CD4-positive, CD25-positive, alpha-beta regulatory T cell (primary cell): ENCODE measurements around the gene ENTPD2. TPM values are rescaled to one million over a fixed set of nuclear protein-coding genes. Genes with fewer than 3 reads are reported as not detected.

Source experiments
- ATAC-seq, 2 donors: fragments of 150-1000 bp; cut with Tn5 transposase; one replicate each; pipeline ENCODE4 v1.10.0; 2021; ENCODE audit warnings: low read depth in 2 of 2, moderate number of reproducible peaks in 2 of 2, moderate library complexity in 1 of 2
- DNase-seq, 3 donors: peaks; one replicate each; pipeline versions ENCODE4 v3.0.0 to v3.0.0-alpha.2; 2012 to 2022; ENCODE audit warnings: mixed read lengths in 1 of 3
- H3K27ac ChIP-seq: one replicate; pipeline ENCODE4 v1.7.0; 2013; ENCODE audit warnings: mild to moderate bottlenecking, low read length; ENCODE audit not compliant: insufficient read depth, poor library complexity, severe bottlenecking
- H3K27me3 ChIP-seq: one replicate; pipeline ENCODE4 v1.7.0; 2013; ENCODE audit warnings: low read length; ENCODE audit not compliant: control insufficient read depth, insufficient read depth
- H3K36me3 ChIP-seq: one replicate; pipeline ENCODE4 v1.7.0; 2013; ENCODE audit warnings: mild to moderate bottlenecking, low read length, moderate library complexity; ENCODE audit not compliant: control insufficient read depth, insufficient read depth
- H3K4me1 ChIP-seq: 2 replicates; pipeline ENCODE4 v1.7.0; 2013; ENCODE audit warnings: mild to moderate bottlenecking, low read length; ENCODE audit not compliant: insufficient read depth, control insufficient read depth, poor library complexity, severe bottlenecking
- H3K4me3 ChIP-seq: one replicate; pipeline ENCODE4 v1.7.0; 2013; ENCODE audit warnings: low read depth, mild to moderate bottlenecking, low read length, moderate library complexity
- H3K9me3 ChIP-seq, 2 experiments: 1 replicate in 1 of 2; 2 replicates in 1 of 2; pipeline ENCODE4 v1.7.0; 2013; ENCODE audit warnings: low read length in 2 of 2, mild to moderate bottlenecking in 1 of 2, moderate library complexity in 1 of 2; ENCODE audit not compliant: control insufficient read depth in 2 of 2
- H3K27ac Mint-ChIP-seq, 3 donors: one replicate each; pipeline ENCODE4 v1.8.0; 2020 to 2022; ENCODE audit warnings: mild to moderate bottlenecking in 3 of 3, mixed read lengths in 3 of 3, moderate library complexity in 2 of 3
- H3K27me3 Mint-ChIP-seq: one replicate; pipeline ENCODE4 v1.8.0; 2022; ENCODE audit warnings: mild to moderate bottlenecking, mixed read lengths
- H3K36me3 Mint-ChIP-seq: one replicate; pipeline ENCODE4 v1.8.0; 2020; ENCODE audit warnings: mixed read lengths
- H3K4me1 Mint-ChIP-seq, 4 donors: one replicate each; pipeline ENCODE4 v1.8.0; 2020 to 2022; ENCODE audit warnings: mixed read lengths in 4 of 4, mild to moderate bottlenecking in 1 of 4
- H3K4me3 Mint-ChIP-seq, 4 donors: one replicate each; pipeline ENCODE4 v1.8.0; 2020 to 2022; ENCODE audit warnings: mild to moderate bottlenecking in 4 of 4, mixed read lengths in 4 of 4, moderate library complexity in 3 of 4
- H3K9me3 Mint-ChIP-seq, 7 donors: one replicate each; pipeline ENCODE4 v1.8.0; 2020 to 2022; ENCODE audit warnings: mixed read lengths in 7 of 7, mild to moderate bottlenecking in 3 of 7, moderate library complexity in 2 of 7
- polyA plus RNA-seq, 4 donors: library from polyadenylated mRNA; unstranded; fragments of 300-500 nt; fragmentation: Illumina TruSeq; gene quantifications; one replicate each; pipeline ENCODE4 v1.2.3, GENCODE V29; 2021
- total RNA-seq: library from RNA; stranded (reverse); gene quantifications from one replicate; pipeline ENCODE4 v1.2.3, GENCODE V29; 2022

Gene ENTPD2
- total and polyA plus RNA-seq, 5 donors from 2014 or later: not detected

- H3K9me3 Mint-ChIP-seq: peaks cover 0 to 2% (median 0%) of the 10 kb centered on the region in 7 donors
- H3K27me3 Mint-ChIP-seq: no peaks in the 10 kb centered on the region
- peaks cover 16 to 46% (median 37%) of the 10 kb centered on the region in 4 donors for H3K4me1 Mint-ChIP-seq
- peaks cover 19% of the 10 kb centered on the region for H3K36me3 Mint-ChIP-seq
- peak overlapping the region; percentile 69 to 94 (median 74) for H3K27ac Mint-ChIP-seq
- Histone ChIP-seq H3K36me3 (peaks cover 16% of the 10 kb centered on the region), H3K4me3 (no peak overlapping the region), H3K27ac (no peak overlapping the region), H3K4me1 (peaks cover 31% of the 10 kb centered on the region), H3K9me3 (no peaks in the 10 kb centered on the region), H3K27me3 (no peaks in the 10 kb centered on the region)
- DNase-seq (no peak), ATAC-seq (no peak)
- peak overlapping the region in 3 of 4 donors; percentile 35 to 61 (median 35) for H3K4me3 Mint-ChIP-seq
Measured at GRCh38 chr9:137089232-137089947, 35.5 kb upstream of the ENTPD2 start.

GRCh38 chr9:137088121-137088520 is 34.3 kb upstream of the ENTPD2 start:
- Mint-ChIP-seq H3K4me3 (peak overlapping the region; percentile 89 to 96 (median 91)), H3K4me1 (peaks cover 16 to 46% (median 35%) of the 10 kb centered on the region in 4 donors), H3K9me3 (peaks cover 0 to 2% (median 0%) of the 10 kb centered on the region in 7 donors), H3K27me3 (no peaks in the 10 kb centered on the region), H3K36me3 (peaks cover 19% of the 10 kb centered on the region), H3K27ac (peak overlapping the region; percentile 61 to 94 (median 93))
- Histone ChIP-seq H3K4me1 (peaks cover 31% of the 10 kb centered on the region), H3K27ac (no peak overlapping the region), H3K4me3 (peak overlapping the region; percentile 80), H3K27me3 (no peaks in the 10 kb centered on the region), H3K9me3 (no peaks in the 10 kb centered on the region), H3K36me3 (peaks cover 16% of the 10 kb centered on the region)
- no peak for ATAC-seq
- DNase-seq: no peak

GRCh38 chr9:137087409-137087925 is 33.6 kb upstream of the ENTPD2 start:
- Histone ChIP-seq H3K4me3 (peak overlapping the region; percentile 80), H3K36me3 (peaks cover 11% of the 10 kb centered on the region), H3K4me1 (peaks cover 31% of the 10 kb centered on the region), H3K27ac (peak overlapping the region; percentile 96), H3K27me3 (no peaks in the 10 kb centered on the region), H3K9me3 (no peaks in the 10 kb centered on the region)
- peaks cover 10 to 44% (median 31%) of the 10 kb centered on the region in 4 donors for H3K4me1 Mint-ChIP-seq
- H3K27ac Mint-ChIP-seq: peak overlapping the region; percentile 80 to 94 (median 93)
- H3K4me3 Mint-ChIP-seq: peak overlapping the region; percentile 89 to 96 (median 91)
- H3K27me3 Mint-ChIP-seq: no peaks in the 10 kb centered on the region
- peaks cover 0 to 2% (median 0%) of the 10 kb centered on the region in 7 donors for H3K9me3 Mint-ChIP-seq
- DNase-seq: peak in 1 of 3 donors; percentile 61
- ATAC-seq: no peak
- peaks cover 12% of the 10 kb centered on the region for H3K36me3 Mint-ChIP-seq

DNA sequence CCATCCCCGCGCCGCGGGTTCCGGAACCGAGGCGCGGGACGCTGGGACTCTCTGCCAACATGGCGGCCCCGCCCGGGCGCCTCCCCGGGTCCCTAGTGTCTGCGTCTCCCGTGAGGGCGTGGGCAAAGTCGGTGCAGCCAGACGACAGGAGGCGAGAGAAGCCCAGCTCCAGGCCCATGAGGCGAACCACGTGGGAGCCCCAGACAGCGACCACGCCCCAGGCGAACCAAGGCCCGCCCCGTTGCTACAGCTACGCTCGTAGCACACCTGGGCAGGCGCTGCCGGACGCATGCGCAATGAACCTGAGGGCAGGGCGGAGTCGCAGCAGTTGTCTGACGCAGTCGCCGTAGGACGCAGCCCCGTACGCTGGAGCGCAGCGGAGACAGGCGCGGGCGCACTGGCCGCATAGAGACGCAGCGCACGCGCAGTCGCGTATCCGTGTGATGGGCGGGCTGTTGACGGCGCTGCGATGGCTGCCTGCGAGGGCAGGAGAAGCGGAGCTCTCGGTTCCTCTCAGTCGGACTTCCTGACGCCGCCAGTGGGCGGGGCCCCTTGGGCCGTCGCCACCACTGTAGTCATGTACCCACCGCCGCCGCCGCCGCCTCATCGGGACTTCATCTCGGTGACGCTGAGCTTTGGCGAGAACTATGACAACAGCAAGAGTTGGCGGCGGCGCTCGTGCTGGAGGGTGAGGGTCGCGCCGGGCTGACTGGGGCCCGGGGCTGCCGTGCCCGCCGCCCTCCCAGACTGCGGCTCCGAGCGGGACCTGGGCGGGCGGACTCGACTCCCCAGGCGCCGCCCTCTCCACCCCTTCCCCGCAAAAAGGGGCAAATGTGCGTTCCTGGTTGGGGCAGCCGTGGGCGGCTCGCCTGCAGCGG is 32.9 kb upstream of the ENTPD2 start, which contains the start of gene MAN1B1:
Gene MAN1B1, plus strand, starts transcription at position 455 of the 878 bp plus-strand sequence. Its CDS starts 15 bp downstream, at position 470.
- H3K36me3 ChIP-seq: peaks cover 9% of the 10 kb centered on the region

DNA sequence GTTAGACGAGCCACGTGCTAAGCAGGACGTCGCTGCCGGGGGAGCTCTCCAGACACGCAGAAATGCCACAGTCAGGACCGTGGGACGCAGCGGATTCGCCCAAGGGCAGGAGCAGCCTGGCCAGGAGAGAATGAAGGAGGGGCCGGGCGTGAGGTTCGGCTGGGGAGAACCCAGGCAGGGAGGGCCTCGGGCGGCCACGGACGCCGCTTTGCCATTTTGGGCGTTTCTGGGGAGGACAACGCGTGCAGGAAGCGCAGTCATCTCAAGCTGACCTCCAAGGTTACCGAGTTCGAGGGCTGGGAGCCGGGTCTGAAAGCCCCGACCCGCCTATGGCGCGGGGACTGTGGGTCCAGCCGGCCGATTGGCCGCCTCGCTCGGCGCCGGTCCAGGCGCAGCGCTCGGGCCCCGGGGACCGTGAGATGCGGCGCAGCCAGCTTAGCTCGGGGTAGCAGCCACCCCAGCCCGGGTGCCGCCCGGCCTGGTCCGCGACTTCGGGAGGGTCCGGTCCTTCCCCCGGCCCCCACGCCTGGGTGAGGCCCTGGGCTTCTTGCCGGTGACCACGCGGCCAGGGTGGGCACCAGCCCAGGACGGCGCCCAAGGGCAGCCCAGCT is 32.2 kb upstream of the ENTPD2 start:
- no peaks in the 10 kb centered on the region for H3K9me3 ChIP-seq
- Mint-ChIP-seq H3K27me3 (no peaks in the 10 kb centered on the region), H3K4me3 (peak overlapping the region; percentile 88 to 94 (median 92)), H3K36me3 (peaks cover 15% of the 10 kb centered on the region), H3K4me1 (peaks cover 10 to 42% (median 30%) of the 10 kb centered on the region in 4 donors), H3K9me3 (peaks cover 0 to 2% (median 0%) of the 10 kb centered on the region in 7 donors), H3K27ac (peak overlapping the region; percentile 95 to 96 (median 96))
- peaks cover 7% of the 10 kb centered on the region for H3K36me3 ChIP-seq
- peak in 1 of 2 donors; percentile 0 for ATAC-seq
- no peak overlapping the region for H3K4me3 ChIP-seq
- H3K27ac ChIP-seq: peak overlapping the region; percentile 96
- DNase-seq: peak in 1 of 3 donors; percentile 50
- no peaks in the 10 kb centered on the region for H3K27me3 ChIP-seq
- H3K4me1 ChIP-seq: peaks cover 31% of the 10 kb centered on the region

More for the DNA sequence above, 32.9 kb upstream of the ENTPD2 start, which contains the start of gene MAN1B1:
- Histone ChIP-seq H3K27ac (peak within 1 kb of the TSS; percentile 96), H3K9me3 (no peaks in the 10 kb centered on the region), H3K27me3 (no peaks in the 10 kb centered on the region), H3K4me3 (peak within 1 kb of the TSS; percentile 80), H3K4me1 (peaks cover 31% of the 10 kb centered on the region)
- Mint-ChIP-seq H3K9me3 (peaks cover 0 to 2% (median 0%) of the 10 kb centered on the region in 7 donors), H3K4me1 (peaks cover 10 to 44% (median 30%) of the 10 kb centered on the region in 4 donors), H3K27ac (peak within 1 kb of the TSS; percentile 95 to 96 (median 96)), H3K4me3 (peak within 1 kb of the TSS; percentile 90 to 96 (median 92)), H3K36me3 (peaks cover 13% of the 10 kb centered on the region), H3K27me3 (no peaks in the 10 kb centered on the region)
- DNase-seq (peak; percentile 99 to 100 (median 100)), ATAC-seq (peak; percentile 81 to 83)

DNA sequence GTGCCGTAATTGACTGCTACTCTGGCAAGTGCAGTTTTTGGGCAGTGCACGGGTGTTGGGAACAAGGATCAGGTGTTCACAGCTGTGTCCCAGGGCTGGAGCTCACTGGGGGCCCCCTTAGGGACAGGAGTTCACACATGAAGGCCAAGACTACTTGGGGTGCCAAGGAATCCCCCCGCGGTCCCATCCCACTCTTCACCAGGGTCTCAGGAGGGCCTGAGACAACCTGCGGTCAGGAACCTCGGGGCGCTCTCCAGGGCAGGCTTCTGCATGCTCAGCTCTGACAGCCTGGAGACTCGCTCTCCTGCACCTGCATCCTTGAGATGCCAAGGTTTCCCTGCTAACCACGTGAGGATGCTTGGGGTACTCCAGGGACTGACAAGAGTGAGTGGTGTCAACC is 30.7 kb upstream of the ENTPD2 start:
- H3K9me3 Mint-ChIP-seq: peaks cover 0 to 2% (median 0%) of the 10 kb centered on the region in 7 donors
- Histone ChIP-seq H3K36me3 (peaks cover 9% of the 10 kb centered on the region), H3K4me3 (no peak overlapping the region), H3K27me3 (no peaks in the 10 kb centered on the region), H3K27ac (no peak overlapping the region), H3K4me1 (peaks cover 31% of the 10 kb centered on the region), H3K9me3 (no peaks in the 10 kb centered on the region)
- H3K4me1 Mint-ChIP-seq: peaks cover 10 to 36% (median 26%) of the 10 kb centered on the region in 4 donors
- no peaks in the 10 kb centered on the region for H3K27me3 Mint-ChIP-seq
- H3K36me3 Mint-ChIP-seq: peaks cover 15% of the 10 kb centered on the region
- ATAC-seq: no peak
- H3K4me3 Mint-ChIP-seq: peak overlapping the region in 2 of 4 donors; percentile 21 to 92
- no peak overlapping the region for H3K27ac Mint-ChIP-seq
- no peak for DNase-seq
